ENCODE results near the gene PDZD2.

Gene PDZD2

DNA sequence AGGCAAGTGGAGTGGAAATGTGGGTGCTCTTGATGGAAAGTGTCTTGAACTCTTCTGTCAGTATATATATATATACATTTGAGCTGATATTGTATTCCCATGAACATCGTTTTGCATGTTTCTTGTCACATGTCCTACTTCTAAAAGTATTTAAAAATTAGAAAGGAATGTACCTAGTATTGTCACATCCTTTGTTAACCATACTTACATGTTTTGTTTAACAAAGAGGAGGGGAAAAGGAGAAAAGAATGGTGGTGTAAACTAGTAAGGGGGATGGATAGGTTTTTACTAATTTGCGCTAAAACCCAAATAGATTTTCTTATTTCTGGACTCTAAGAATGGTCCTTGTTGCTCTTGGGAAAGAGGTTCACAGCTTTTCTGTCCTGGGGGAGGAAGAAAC, 353.4 kb downstream of the PDZD2 start:
- Histone ChIP-seq H3K27ac (ENCODE audit: poor library complexity, severe bottlenecking) (peak overlapping the region; percentile 1), H3K4me3 (ENCODE audit: severe bottlenecking) (no peak overlapping the region), H3K4me1 (ENCODE audit: insufficient read depth, poor library complexity, severe bottlenecking) (peaks cover 44% of the 10 kb centered on the region), H3K27me3 (ENCODE audit: insufficient read depth, poor library complexity, severe bottlenecking) (no peaks in the 10 kb centered on the region), H3K9me3 (ENCODE audit: severe bottlenecking) (no peaks in the 10 kb centered on the region), H3K36me3 (ENCODE audit: low read depth) (no peaks in the 10 kb centered on the region)
- TF ChIP-seq CTCF (IDR thresholded peaks at IDR 0.05; ENCODE audit: poor library complexity, severe bottlenecking): no peak
- no peak for ATAC-seq (ENCODE audit: low read depth)
- DNase-seq (ENCODE audit: low spot score): no peak

DNA sequence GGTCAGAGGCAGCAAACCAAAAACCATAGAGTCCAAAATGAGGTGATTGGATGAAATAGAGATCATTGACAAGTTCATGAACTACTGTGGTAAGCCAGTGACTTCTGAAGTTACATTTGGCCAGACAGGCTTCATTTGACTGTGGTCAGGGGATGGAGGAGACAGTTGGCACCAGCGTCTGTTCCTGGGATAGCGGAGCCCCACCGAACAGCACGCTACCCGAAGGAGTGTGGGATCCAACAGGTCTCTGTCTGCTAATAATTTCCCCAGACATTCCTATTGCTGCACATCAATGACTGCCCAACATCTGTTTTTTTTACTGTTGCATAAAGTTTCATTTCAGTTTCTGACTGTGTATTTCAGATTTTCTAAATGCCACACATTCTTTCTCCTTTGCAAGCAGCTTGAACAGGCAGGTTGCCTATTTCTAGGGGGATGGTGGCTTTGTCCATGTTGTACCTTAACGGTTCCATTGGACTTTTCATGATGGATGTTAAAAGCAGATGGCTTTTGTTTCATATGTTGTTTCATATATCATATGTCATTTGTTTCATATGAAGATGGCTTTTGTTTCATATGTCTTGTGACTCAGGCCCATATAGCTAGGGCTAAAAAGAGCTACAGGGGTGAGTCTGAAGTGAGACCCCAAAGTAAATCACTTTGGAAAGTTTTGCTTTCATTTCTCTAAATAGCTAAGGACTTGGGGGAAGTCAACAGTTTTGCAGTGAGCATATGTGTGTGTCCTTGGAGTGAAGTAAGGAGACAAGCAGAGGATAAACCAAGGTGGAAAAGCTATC, 354.4 kb downstream of the PDZD2 start:
- Histone ChIP-seq H3K27me3 (ENCODE audit: insufficient read depth, poor library complexity, severe bottlenecking) (no peaks in the 10 kb centered on the region), H3K27ac (ENCODE audit: poor library complexity, severe bottlenecking) (peak overlapping the region; percentile 1), H3K36me3 (ENCODE audit: low read depth) (no peaks in the 10 kb centered on the region), H3K4me1 (ENCODE audit: insufficient read depth, poor library complexity, severe bottlenecking) (peaks cover 37% of the 10 kb centered on the region), H3K4me3 (ENCODE audit: severe bottlenecking) (no peak overlapping the region), H3K9me3 (ENCODE audit: severe bottlenecking) (no peaks in the 10 kb centered on the region)
- no peak for DNase-seq (ENCODE audit: low spot score)
- TF ChIP-seq CTCF (IDR thresholded peaks at IDR 0.05; ENCODE audit: poor library complexity, severe bottlenecking): no peak
- no peak for ATAC-seq (ENCODE audit: low read depth)

- Histone ChIP-seq H3K27ac (ENCODE audit: poor library complexity, severe bottlenecking) (no peak overlapping the region), H3K9me3 (ENCODE audit: severe bottlenecking) (no peaks in the 10 kb centered on the region), H3K4me1 (ENCODE audit: insufficient read depth, poor library complexity, severe bottlenecking) (peaks cover 23% of the 10 kb centered on the region), H3K36me3 (ENCODE audit: low read depth) (no peaks in the 10 kb centered on the region), H3K27me3 (ENCODE audit: insufficient read depth, poor library complexity, severe bottlenecking) (no peaks in the 10 kb centered on the region), H3K4me3 (ENCODE audit: severe bottlenecking) (no peak overlapping the region)
- DNase-seq (ENCODE audit: low spot score) (no peak), ATAC-seq (ENCODE audit: low read depth) (no peak)
- no peak for TF ChIP-seq CTCF (IDR thresholded peaks at IDR 0.05; ENCODE audit: poor library complexity, severe bottlenecking)
Observed at GRCh38 chr5:31995006-31995405, 356.1 kb downstream of the PDZD2 start.

DNA sequence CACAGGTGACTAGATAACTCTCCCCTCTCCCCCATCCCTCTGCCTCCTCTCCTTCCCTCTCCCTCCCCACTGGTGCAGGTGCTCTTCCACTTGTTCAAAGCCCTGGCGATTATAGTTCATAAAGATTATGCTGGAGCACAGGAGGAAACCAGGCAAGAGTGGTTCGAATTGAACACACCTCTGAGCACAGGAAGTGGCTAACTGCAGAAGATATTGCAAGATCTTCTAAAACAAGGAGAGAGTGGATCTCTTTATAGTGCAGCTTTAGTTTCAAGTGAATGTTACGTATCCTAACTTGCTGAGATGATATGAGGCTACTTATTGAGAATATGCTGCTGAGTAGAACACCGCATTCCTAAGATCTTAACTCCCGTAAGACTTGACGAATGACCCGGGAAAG, 356.8 kb downstream of the PDZD2 start:
- DNase-seq (ENCODE audit: low spot score) (no peak), ATAC-seq (ENCODE audit: low read depth) (no peak)
- H3K36me3 ChIP-seq (ENCODE audit: low read depth): no peaks in the 10 kb centered on the region
- no peak overlapping the region for H3K4me3 ChIP-seq (ENCODE audit: severe bottlenecking)
- H3K4me1 ChIP-seq (ENCODE audit: insufficient read depth, poor library complexity, severe bottlenecking): peaks cover 16% of the 10 kb centered on the region
- no peak overlapping the region for H3K27ac ChIP-seq (ENCODE audit: poor library complexity, severe bottlenecking)
- no peaks in the 10 kb centered on the region for H3K27me3 ChIP-seq (ENCODE audit: insufficient read depth, poor library complexity, severe bottlenecking)
- no peak for TF ChIP-seq CTCF (IDR thresholded peaks at IDR 0.05; ENCODE audit: poor library complexity, severe bottlenecking)
- H3K9me3 ChIP-seq (ENCODE audit: severe bottlenecking): no peaks in the 10 kb centered on the region

DNA sequence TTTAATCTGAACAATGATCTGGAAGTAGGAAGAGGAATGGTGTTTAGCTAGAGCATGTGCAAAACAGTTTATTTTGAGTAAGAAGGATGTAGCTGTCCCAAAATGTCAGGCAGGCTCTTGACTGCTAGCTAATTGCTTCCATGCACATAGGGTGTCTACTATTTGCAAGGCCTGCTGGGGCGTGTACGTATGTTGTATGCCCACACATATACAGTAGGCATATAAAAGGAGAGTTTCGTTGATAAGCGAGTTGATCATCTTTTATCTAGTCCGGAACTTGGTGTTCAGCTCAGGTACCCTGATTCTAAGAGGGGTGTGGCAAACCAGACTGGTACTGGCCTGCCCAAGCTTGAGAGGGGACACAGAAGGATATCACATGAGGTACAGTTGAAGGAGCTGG, 358.0 kb downstream of the PDZD2 start:
- TF ChIP-seq CTCF (IDR thresholded peaks at IDR 0.05; ENCODE audit: poor library complexity, severe bottlenecking): no peak
- Histone ChIP-seq H3K27ac (ENCODE audit: poor library complexity, severe bottlenecking) (no peak overlapping the region), H3K4me1 (ENCODE audit: insufficient read depth, poor library complexity, severe bottlenecking) (peaks cover 8% of the 10 kb centered on the region), H3K27me3 (ENCODE audit: insufficient read depth, poor library complexity, severe bottlenecking) (no peaks in the 10 kb centered on the region), H3K4me3 (ENCODE audit: severe bottlenecking) (no peak overlapping the region), H3K9me3 (ENCODE audit: severe bottlenecking) (no peaks in the 10 kb centered on the region), H3K36me3 (ENCODE audit: low read depth) (no peaks in the 10 kb centered on the region)
- no peak for ATAC-seq (ENCODE audit: low read depth)
- DNase-seq (ENCODE audit: low spot score): no peak

Data from RWPE2 (cell line).